HEK293T (cell line): ENCODE data around the gene MAD1L1.

ENCODE experiments used
- CTCF ChIA-PET: fragments of 350-600 bp; formaldehyde crosslinking; extraction: SDS; loops from one replicate; lab custom pipeline; 2021; ENCODE audit warnings: antibody characterized with exemption, inconsistent platforms; lab: Yijun Ruan, JAX
- POLR2A ChIA-PET: fragments of 350-600 bp; formaldehyde crosslinking; extraction: SDS; loops from one replicate; lab custom pipeline; 2020; ENCODE audit warnings: antibody characterized with exemption, inconsistent platforms; lab: Yijun Ruan, JAX
- DNase-seq: peaks from one replicate; pipeline ENCODE4 v3.0.0; 2012; ENCODE audit warnings: mixed read lengths; ENCODE audit errors: extremely low spot score
- ARNT ChIP-seq: fragments of 450-650 bp; IDR thresholded peaks from 2 replicates; pipeline ENCODE4 v1.6.1; 2017; ENCODE audit warnings: mild to moderate bottlenecking
- BHLHE40 ChIP-seq: fragments of 450-650 bp; IDR thresholded peaks from 2 replicates; pipeline ENCODE4 v1.6.1; 2016; ENCODE audit warnings: mild to moderate bottlenecking, moderate library complexity, borderline replicate concordance
- CTBP1 ChIP-seq: fragments of 450-650 bp; IDR thresholded peaks from 2 replicates; pipeline ENCODE4 v1.6.1; 2016; ENCODE audit warnings: borderline replicate concordance
- ELF4 ChIP-seq: fragments of 450-650 bp; IDR thresholded peaks from 2 replicates; pipeline ENCODE4 v1.6.1; 2017; ENCODE audit warnings: antibody characterized with exemption
- FOXA1 ChIP-seq: fragments of 450-650 bp; IDR thresholded peaks from 2 replicates; pipeline ENCODE4 v1.6.1; 2016; ENCODE audit warnings: mild to moderate bottlenecking
- FOXK2 ChIP-seq: fragments of 450-650 bp; IDR thresholded peaks from 2 replicates; pipeline ENCODE4 v1.6.1; 2016; ENCODE audit warnings: mild to moderate bottlenecking
- FOXM1 ChIP-seq: fragments of 450-650 bp; IDR thresholded peaks from 2 replicates; pipeline ENCODE4 v1.6.1; 2017; ENCODE audit warnings: mild to moderate bottlenecking, borderline replicate concordance
- HDGF ChIP-seq: fragments of 450-650 bp; IDR thresholded peaks from 2 replicates; pipeline ENCODE4 v1.6.1; 2017; ENCODE audit warnings: antibody characterized with exemption, borderline replicate concordance
- L3MBTL2 ChIP-seq: fragments of 450-650 bp; conservative IDR thresholded peaks from 2 replicates; pipeline ENCODE4 v1.6.1; 2016; ENCODE audit warnings: mild to moderate bottlenecking
- LEF1 ChIP-seq: fragments of 450-650 bp; IDR thresholded peaks from 2 replicates; pipeline ENCODE4 v1.6.1; 2017; ENCODE audit warnings: mild to moderate bottlenecking, borderline replicate concordance
- NFRKB ChIP-seq: fragments of 450-650 bp; IDR thresholded peaks from 2 replicates; pipeline ENCODE4 v1.6.1; 2016; ENCODE audit warnings: mild to moderate bottlenecking, moderate library complexity
- SP1 ChIP-seq: fragments of 450-650 bp; IDR thresholded peaks from 2 replicates; pipeline ENCODE4 v1.6.1; 2017
- SUZ12 ChIP-seq: fragments of 450-650 bp; IDR thresholded peaks from 2 replicates; pipeline ENCODE4 v1.6.1; 2016; ENCODE audit warnings: mild to moderate bottlenecking
- TARDBP ChIP-seq: fragments of 450-650 bp; IDR thresholded peaks from 2 replicates; pipeline ENCODE4 v1.6.1; 2016
- ZNF384 ChIP-seq: fragments of 450-650 bp; IDR thresholded peaks from 2 replicates; pipeline ENCODE4 v1.6.1; 2016
- TF ChIP-seq, protein P1 (sequence below): fragments of 450-650 bp; IDR thresholded peaks from 2 replicates; pipeline ENCODE4 v1.6.1; 2016

MAD1L1 gene

DNA sequence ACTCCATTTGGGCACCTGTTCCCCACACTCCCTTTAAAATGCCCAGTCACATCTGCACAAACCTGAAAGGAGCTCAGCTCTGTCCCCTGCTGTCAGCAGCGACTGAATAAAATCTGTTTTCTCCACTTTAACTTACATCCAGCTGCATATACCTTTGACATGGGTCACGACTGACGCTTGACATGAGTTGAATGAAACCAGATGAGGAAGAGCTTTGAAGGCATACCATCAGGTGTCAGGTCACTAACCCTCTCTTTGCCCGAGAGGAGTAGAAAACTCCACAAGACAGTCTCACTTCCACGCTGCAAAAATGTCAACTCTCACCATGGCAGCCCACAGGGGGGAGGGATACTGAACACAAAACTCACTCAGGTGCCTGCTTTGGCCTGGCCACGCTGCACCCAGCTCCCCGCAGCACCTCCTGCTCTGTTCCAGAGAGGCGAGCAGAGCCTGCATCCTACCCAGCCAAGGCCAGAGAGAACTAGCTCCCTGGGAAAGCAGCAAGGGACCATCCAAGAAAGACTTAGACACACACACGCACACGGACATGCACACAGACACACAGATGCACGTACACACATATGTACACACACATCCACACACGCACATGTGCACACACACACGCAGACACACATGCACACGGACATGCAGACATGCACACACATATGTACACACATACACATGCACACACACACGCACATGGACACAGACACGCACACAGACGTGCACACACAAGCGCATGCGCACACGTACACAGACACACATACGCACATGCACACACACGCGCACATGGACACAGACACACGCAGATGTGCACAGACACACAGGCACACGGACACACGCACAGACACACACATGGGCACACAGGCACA lies 191.0 kb downstream of the MAD1L1 start:
- ChIA-PET CTCF (no interaction called here), POLR2A (interaction anchor here (1.0 kb wide), 1 partner anchor 13 kb away, joined by 3 read pairs; no protein-coding TSS in a partner anchor)
- TF ChIP-seq FOXA1 = no peak
- peak; percentile 68; the same call in 1 of the 2 replicates for TF ChIP-seq TARDBP
- DNase-seq = no peak

DNA sequence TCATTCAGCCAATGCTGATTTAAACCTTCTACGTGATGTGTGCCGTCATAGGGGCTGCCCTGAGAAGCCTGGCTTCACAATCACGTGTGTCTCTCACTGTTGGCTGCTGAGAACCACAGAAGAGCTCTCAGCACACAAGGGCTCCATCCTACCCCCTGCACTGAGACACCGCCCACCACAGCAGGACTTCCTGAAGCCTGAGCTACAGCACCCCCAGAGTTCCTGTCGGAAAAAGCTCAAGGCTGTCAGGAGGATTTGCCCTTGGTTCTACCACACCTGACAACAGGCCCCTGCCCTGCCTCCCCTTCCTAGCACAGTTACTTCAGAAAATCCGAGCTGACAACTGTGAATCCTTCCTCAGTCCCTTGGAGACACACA lies 191.9 kb downstream of the MAD1L1 start:
- CTCF ChIA-PET = no interaction called here
- no peak for DNase-seq
- POLR2A ChIA-PET = interaction anchor here (1.0 kb wide), 1 partner anchor 14 kb away, joined by 3 read pairs; no protein-coding TSS in a partner anchor
- TF ChIP-seq FOXK2 (no peak), FOXA1 (no peak), ELF4 (no peak), LEF1 (no peak), SP1 (no peak), NFRKB (no peak), ARNT (no peak), L3MBTL2 (no peak), HDGF (no peak), ZNF384 (no peak), CTBP1 (no peak), TARDBP (no peak), BHLHE40 (no peak), SUZ12 (no peak), FOXM1 (no peak)

DNA sequence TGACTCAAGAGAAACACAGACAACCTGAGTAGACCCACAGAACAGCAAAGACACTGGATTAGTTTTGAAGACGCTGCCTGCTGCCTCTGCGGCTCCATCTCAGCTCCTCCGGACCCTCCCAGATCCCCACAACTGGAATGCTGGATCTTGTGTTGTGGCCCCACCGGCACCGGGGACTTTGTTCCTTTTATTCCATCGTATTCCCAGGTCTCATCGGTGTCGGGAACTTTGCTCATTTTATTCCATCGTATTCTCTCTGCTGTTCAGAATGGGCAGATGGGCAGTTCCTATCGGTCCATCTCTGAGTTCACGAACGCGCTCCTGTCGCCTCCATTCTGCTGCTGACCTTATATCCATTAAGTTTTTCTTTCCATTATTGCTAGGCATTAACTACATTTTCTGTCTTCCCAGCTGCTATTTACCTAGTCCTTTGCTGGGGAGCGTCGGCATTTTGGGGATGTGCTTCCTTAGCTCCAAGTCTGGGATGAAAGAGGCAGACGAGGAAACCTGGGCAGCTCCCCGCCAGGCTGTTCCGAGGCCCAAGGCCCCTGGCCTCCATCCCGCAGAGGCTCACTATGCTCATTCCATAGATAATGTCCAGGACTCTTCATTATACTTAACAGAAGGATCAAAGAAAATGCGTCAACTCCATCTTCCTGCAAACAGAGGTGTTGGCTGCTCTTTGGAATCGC lies 192.4 kb downstream of the MAD1L1 start:
- CTCF ChIA-PET = no interaction called here
- TF ChIP-seq, protein P1, sequence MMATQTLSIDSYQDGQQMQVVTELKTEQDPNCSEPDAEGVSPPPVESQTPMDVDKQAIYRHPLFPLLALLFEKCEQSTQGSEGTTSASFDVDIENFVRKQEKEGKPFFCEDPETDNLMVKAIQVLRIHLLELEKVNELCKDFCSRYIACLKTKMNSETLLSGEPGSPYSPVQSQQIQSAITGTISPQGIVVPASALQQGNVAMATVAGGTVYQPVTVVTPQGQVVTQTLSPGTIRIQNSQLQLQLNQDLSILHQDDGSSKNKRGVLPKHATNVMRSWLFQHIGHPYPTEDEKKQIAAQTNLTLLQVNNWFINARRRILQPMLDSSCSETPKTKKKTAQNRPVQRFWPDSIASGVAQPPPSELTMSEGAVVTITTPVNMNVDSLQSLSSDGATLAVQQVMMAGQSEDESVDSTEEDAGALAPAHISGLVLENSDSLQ = no peak
- TF ChIP-seq ELF4 (no peak), SP1 (no peak), CTBP1 (no peak), BHLHE40 (no peak), LEF1 (no peak), ZNF384 (no peak), FOXM1 (no peak), HDGF (no peak), ARNT (no peak), FOXA1 (no peak), L3MBTL2 (no peak), SUZ12 (no peak), NFRKB (no peak), FOXK2 (no peak), TARDBP (no peak)
- POLR2A ChIA-PET = no interaction called here
- DNase-seq = no peak

DNA sequence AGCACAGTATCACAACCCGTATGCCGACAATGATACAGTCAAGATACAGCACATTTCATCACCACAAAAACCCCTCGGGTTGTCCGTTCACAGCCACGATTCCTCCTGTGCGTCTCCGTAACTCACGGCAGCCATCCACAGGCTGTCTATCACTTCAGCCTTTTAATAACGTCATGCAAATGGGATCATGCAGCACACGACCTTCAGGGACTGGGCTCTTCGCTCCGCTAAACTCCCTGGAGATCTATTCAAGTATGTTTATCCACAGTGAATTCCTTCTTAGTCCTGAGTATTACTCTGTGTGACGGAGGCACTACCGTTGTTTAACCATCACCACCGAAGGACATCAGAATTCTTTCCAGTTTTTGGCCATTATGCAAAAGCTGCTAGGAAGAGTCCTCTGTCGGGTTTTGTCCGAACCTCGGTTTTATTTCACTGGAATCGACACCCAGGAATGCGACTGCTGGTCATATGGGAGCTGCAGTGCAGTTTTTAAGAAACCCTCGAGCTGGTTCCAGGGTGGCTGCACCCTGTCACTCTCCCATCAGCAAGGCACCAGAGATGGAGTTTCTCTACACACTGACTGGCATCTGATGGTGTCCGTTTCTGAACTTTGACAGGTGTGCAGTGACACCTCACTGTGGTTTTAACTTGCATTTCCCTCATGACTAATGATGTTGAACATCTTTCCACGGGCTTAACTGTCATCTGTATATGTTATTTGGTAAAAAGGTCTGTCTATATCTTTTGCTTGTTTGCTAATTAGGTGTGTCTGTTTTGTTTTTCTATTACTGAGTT lies 193.6 kb downstream of the MAD1L1 start:
- ChIA-PET CTCF (no interaction called here), POLR2A (no interaction called here)
- DNase-seq = no peak
- TF ChIP-seq FOXA1 (no peak), ZNF384 (no peak), L3MBTL2 (no peak), BHLHE40 (no peak), NFRKB (no peak), ELF4 (no peak), FOXM1 (no peak), SUZ12 (no peak), HDGF (no peak), SP1 (no peak), CTBP1 (no peak), TARDBP (no peak), FOXK2 (no peak), ARNT (no peak), LEF1 (no peak)
- TF ChIP-seq, protein P1 = no peak

DNA sequence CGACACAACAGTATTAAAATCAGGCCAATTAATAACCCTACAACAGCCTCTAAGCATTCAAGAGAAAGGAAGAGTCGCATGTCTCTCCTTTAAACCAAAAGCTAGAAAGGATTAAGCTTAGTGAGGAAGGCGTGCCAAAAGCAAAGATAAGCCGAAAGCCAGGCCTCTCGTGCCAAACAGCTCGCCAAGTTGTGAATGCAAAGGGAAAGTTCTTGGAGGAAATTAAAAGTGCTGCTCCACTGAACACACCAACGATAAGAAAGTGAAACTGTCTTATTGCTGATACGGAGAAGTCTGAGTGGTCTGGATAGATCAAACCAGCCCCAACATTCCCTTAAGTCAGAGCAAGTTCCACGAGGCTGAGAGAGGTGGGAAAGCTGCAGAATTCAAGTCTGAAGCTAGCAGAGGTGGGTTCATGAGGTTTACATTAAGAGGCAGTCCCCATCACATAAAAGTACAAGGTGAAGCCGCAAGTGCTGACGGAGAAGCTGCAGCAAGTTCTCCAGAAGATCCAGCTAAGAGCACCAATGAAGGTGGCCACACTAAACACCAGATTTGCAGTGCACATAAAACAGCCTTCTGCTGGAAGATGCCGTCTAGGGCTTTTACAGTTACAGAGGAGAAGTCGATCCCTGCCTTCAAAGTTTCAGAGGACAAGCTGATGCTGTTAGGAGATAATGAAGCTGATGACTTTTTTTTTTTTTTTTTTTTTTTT lies 194.8 kb downstream of the MAD1L1 start:
- TF ChIP-seq NFRKB (no peak), TARDBP (no peak), L3MBTL2 (no peak), CTBP1 (no peak), ZNF384 (no peak)
- ChIA-PET POLR2A (no interaction called here), CTCF (no interaction called here)
- no peak for DNase-seq
